WTC11 (cell line): Measurements from ENCODE around the gene TFPT. TPM values are rescaled to one million over a fixed set of nuclear protein-coding genes. Genes with fewer than 3 reads are reported as not detected.

Experiments
- ATAC-seq: fragments of 200-7000 bp; cut with Tn5 transposase; 2 replicates; pipeline ENCODE4 v1.10.0; 2021; ENCODE audit warnings: mild to moderate bottlenecking, moderate library complexity
- CTCF ChIA-PET: fragments of 300-600 bp; sonication (Branson Sonifier 250); formaldehyde crosslinking; loops from one replicate; lab custom pipeline; 2021; ENCODE audit warnings: antibody characterized with exemption; lab: Charles Lee
- POLR2A ChIA-PET: fragments of 350-600 bp; sonication (Branson Sonifier 250); formaldehyde crosslinking; loops from one replicate; lab custom pipeline; 2021; ENCODE audit warnings: antibody characterized with exemption; lab: Charles Lee
- DNase-seq: peaks from one replicate; pipeline ENCODE4 v3.0.0; 2021; ENCODE audit warnings: low spot score
- H3K27ac Mint-ChIP-seq: 2 replicates; pipeline ENCODE4 v1.8.0; 2021; ENCODE audit warnings: mixed read lengths
- H3K27me3 Mint-ChIP-seq: 2 replicates; pipeline ENCODE4 v1.8.0; 2021; ENCODE audit warnings: low read depth, mild to moderate bottlenecking, moderate library complexity, mixed read lengths
- H3K36me3 Mint-ChIP-seq: 2 replicates; pipeline ENCODE4 v1.8.0; 2021; ENCODE audit warnings: mixed read lengths
- H3K4me1 Mint-ChIP-seq: 2 replicates; pipeline ENCODE4 v1.8.0; 2022; ENCODE audit warnings: mixed read lengths
- H3K4me3 Mint-ChIP-seq: 2 replicates; pipeline ENCODE4 v1.8.0; 2021; ENCODE audit warnings: mild to moderate bottlenecking, moderate library complexity, mixed read lengths
- H3K9me3 Mint-ChIP-seq: 2 replicates; pipeline ENCODE4 v1.8.0; 2021; ENCODE audit warnings: mixed read lengths
- ATF1 ChIP-seq: sonication (generic); formaldehyde crosslinking; IDR thresholded peaks from 2 replicates; pipeline ENCODE4 v1.8.1; 2023; ENCODE audit warnings: mild to moderate bottlenecking, moderate library complexity, missing genetic modification reagents
- ATF2 ChIP-seq: sonication (generic); formaldehyde crosslinking; IDR thresholded peaks from 2 replicates; pipeline ENCODE4 v1.8.1; 2022; ENCODE audit warnings: low read depth, missing genetic modification reagents, borderline replicate concordance
- CREB1 ChIP-seq: sonication (generic); formaldehyde crosslinking; IDR thresholded peaks from 2 replicates; pipeline ENCODE4 v1.8.0; 2023; ENCODE audit warnings: mild to moderate bottlenecking, missing genetic modification reagents
- CREM ChIP-seq: sonication (generic); formaldehyde crosslinking; IDR thresholded peaks from 2 replicates; pipeline ENCODE4 v1.8.1; 2022; ENCODE audit warnings: mild to moderate bottlenecking, missing genetic modification reagents, moderate library complexity
- E2F1 ChIP-seq: sonication (generic); formaldehyde crosslinking; IDR thresholded peaks from 2 replicates; pipeline ENCODE4 v1.8.0; 2022; ENCODE audit warnings: mild to moderate bottlenecking, missing genetic modification reagents
- EMX1 ChIP-seq: fragments of 250-450 bp; sonication (Bioruptor Pico); IDR thresholded peaks from 2 replicates; pipeline ENCODE4 v1.8.0; 2021; ENCODE audit warnings: mild to moderate bottlenecking
- GABPB1 ChIP-seq: sonication (generic); formaldehyde crosslinking; IDR thresholded peaks from 2 replicates; pipeline ENCODE4 v1.8.1; 2023; ENCODE audit warnings: mild to moderate bottlenecking, missing genetic modification reagents
- GTF2I ChIP-seq: fragments of 250-450 bp; sonication (Bioruptor Pico); conservative IDR thresholded peaks from 2 replicates; pipeline ENCODE4 v1.4.0; 2021; ENCODE audit warnings: mild to moderate bottlenecking
- HMGXB4 ChIP-seq: sonication (generic); formaldehyde crosslinking; IDR thresholded peaks from 2 replicates; pipeline ENCODE4 v1.8.1; 2023; ENCODE audit warnings: mild to moderate bottlenecking, moderate library complexity, missing genetic modification reagents
- JAZF1 ChIP-seq: fragments of 250-450 bp; sonication (Bioruptor Pico); IDR thresholded peaks from 2 replicates; pipeline ENCODE4 v1.9.0; 2021; ENCODE audit warnings: moderate library complexity, mild to moderate bottlenecking, inconsistent platforms
- NFATC4 ChIP-seq: fragments of 250-450 bp; sonication (Bioruptor Pico); IDR thresholded peaks from 2 replicates; pipeline ENCODE4 v1.9.0; 2021; ENCODE audit warnings: mild to moderate bottlenecking
- PRDM15 ChIP-seq: sonication (generic); formaldehyde crosslinking; IDR thresholded peaks from 2 replicates; pipeline ENCODE4 v1.8.0; 2022; ENCODE audit warnings: missing genetic modification reagents
- PRRX2 ChIP-seq: fragments of 250-450 bp; sonication (Bioruptor Pico); IDR thresholded peaks from 2 replicates; pipeline ENCODE4 v1.8.0; 2021; ENCODE audit warnings: mild to moderate bottlenecking
- SMAD4 ChIP-seq: sonication (generic); formaldehyde crosslinking; IDR thresholded peaks from 2 replicates; pipeline ENCODE4 v1.8.0; 2022; ENCODE audit warnings: mild to moderate bottlenecking, missing genetic modification reagents
- ZNF138 ChIP-seq: sonication (generic); formaldehyde crosslinking; conservative IDR thresholded peaks from 2 replicates; pipeline ENCODE4 v1.8.1; 2022; ENCODE audit warnings: mild to moderate bottlenecking, moderate library complexity, missing genetic modification reagents
- ZNF219 ChIP-seq: sonication (generic); formaldehyde crosslinking; IDR thresholded peaks from 2 replicates; pipeline ENCODE4 v1.8.0; 2023; ENCODE audit warnings: missing genetic modification reagents, mild to moderate bottlenecking, borderline replicate concordance
- ZNF532 ChIP-seq: fragments of 250-450 bp; sonication (Bioruptor Pico); IDR thresholded peaks from 2 replicates; pipeline ENCODE4 v1.9.0; 2021; ENCODE audit warnings: mild to moderate bottlenecking, borderline replicate concordance
- ZNF671 ChIP-seq: fragments of 250-450 bp; sonication (Bioruptor Pico); IDR thresholded peaks from 2 replicates; pipeline ENCODE4 v1.8.0; 2021; ENCODE audit warnings: mild to moderate bottlenecking
- total RNA-seq: library from RNA; stranded (reverse); gene quantifications from 3 replicates; pipeline ENCODE4 v1.2.3, GENCODE V29; 2021

The TFPT gene
- total RNA-seq, 1 experiment from 2014 or later = 24.6 TPM

GRCh38 chr19:54147676-54148075 is 32.2 kb upstream of the TFPT start:
- H3K27me3 Mint-ChIP-seq = no peaks in the 10 kb centered on the region; the same call in 1 of the 2 replicates
- POLR2A ChIA-PET = interaction anchor here (1.4 kb wide), 1 partner anchor 8 kb away, joined by 3 read pairs; no protein-coding TSS in a partner anchor
- H3K27ac Mint-ChIP-seq = no peak overlapping the region
- no peaks in the 10 kb centered on the region for H3K9me3 Mint-ChIP-seq
- ATAC-seq = no peak
- no peaks in the 10 kb centered on the region for H3K4me1 Mint-ChIP-seq
- CTCF ChIA-PET = no interaction called here
- TF ChIP-seq ZNF671 (CRISPR knock-in tag) (no peak), CREM (CRISPR knock-in tag) (no peak), ATF1 (CRISPR knock-in tag) (no peak), GTF2I (CRISPR knock-in tag) (no peak), SMAD4 (CRISPR knock-in tag) (no peak), NFATC4 (CRISPR knock-in tag) (no peak), EMX1 (CRISPR knock-in tag) (no peak), JAZF1 (CRISPR knock-in tag) (no peak)
- TF ChIP-seq, all 79 proteins: peak for 0
- Mint-ChIP-seq H3K36me3 (peaks cover 85% of the 10 kb centered on the region), H3K4me3 (no peak overlapping the region)
- DNase-seq = no peak

- Mint-ChIP-seq H3K4me1 (peaks cover 2% of the 10 kb centered on the region; the same call in 1 of the 2 replicates), H3K36me3 (peaks cover 75% of the 10 kb centered on the region), H3K27ac (no peak overlapping the region), H3K27me3 (no peaks in the 10 kb centered on the region; the same call in 1 of the 2 replicates), H3K4me3 (no peak overlapping the region), H3K9me3 (no peaks in the 10 kb centered on the region)
- ChIA-PET CTCF (no interaction called here), POLR2A (no interaction called here)
- DNase-seq (no peak), ATAC-seq (no peak)
- TF ChIP-seq ATF2 (CRISPR knock-in tag) = no peak
- TF ChIP-seq ZNF219 = no peak
- no peak for TF ChIP-seq ZNF532
- TF ChIP-seq CREB1 (CRISPR knock-in tag) = no peak
- TF ChIP-seq GABPB1 (CRISPR knock-in tag) = no peak
- no peak for TF ChIP-seq PRRX2 (CRISPR knock-in tag)
- no peak for TF ChIP-seq E2F1
- TF ChIP-seq ZNF138 (CRISPR knock-in tag) = no peak
- TF ChIP-seq ATF1 (CRISPR knock-in tag) = no peak
- no peak for TF ChIP-seq PRDM15
- no peak for TF ChIP-seq HMGXB4 (CRISPR knock-in tag)
These were observed 30.2 kb upstream of the TFPT start for GRCh38 chr19:54145541-54146158.
